ENCODE data around the gene ITPKB.
"Not testable (repeated sequence)": the region's sequence is repeated elsewhere in the genome, so short reads cannot be mapped to it uniquely, and the experiment has no call there.

Gene ITPKB

DNA sequence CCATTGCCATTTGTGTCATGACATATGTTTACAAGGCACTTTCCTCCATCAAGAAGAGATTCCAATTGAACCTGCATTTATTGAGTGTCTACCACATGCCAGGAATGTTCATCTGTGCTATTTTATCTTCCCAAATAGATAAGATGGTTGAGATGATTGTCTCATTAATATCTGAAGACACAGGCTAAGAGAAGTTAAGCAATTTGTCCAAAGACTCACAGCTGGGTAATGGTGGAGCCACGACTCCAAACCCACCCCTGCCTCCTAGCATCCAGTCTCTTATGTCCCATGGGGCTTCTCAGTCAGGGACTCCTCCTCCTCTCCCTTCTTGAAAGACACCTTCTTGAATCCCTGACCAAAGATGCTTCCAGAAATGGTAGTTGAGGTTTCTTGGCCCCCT lies 122.4 kb downstream of the ITPKB start:
- no peak for DNase-seq

DNA sequence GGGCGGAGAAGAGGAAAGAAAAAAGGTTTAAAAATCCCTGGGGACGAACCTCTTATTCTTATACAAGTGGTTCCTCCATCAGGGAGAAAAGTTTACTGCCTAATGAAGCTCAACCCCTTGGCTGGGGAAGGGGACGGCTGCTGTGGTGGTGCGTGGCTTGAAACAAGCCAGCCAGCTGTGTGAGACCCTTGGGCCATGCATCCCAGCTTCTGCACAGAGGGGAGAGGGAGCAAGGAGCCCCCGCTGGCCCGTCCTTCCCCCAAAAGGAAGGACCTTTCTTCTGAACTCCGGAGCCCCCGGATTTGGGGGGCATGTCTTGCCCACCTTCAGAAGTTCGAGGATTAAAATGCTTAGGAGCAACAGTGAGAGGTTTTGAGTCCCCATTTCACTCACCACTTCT lies 123.2 kb downstream of the ITPKB start:
- DNase-seq = no peak

DNA sequence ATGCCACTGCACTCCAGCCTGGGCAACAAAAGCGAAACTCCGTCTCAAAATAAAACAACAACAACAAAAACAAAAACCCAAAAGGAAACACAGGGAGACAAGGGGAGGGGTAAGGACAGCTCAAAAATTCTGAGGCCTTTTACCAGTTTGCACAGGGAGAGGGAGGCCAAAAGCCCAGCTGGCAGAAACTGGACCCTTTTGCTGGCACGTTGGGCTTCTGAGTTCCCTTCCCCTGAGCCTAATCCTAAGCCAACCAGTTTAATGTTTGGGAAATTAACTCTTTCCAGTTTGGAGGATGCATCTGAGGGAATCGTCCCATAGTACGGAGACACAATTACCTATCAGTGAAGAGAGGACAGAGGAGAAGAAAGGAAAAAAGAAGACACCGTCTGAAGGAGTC lies 127.1 kb downstream of the ITPKB start:
- DNase-seq = not testable (repeated sequence)

DNA sequence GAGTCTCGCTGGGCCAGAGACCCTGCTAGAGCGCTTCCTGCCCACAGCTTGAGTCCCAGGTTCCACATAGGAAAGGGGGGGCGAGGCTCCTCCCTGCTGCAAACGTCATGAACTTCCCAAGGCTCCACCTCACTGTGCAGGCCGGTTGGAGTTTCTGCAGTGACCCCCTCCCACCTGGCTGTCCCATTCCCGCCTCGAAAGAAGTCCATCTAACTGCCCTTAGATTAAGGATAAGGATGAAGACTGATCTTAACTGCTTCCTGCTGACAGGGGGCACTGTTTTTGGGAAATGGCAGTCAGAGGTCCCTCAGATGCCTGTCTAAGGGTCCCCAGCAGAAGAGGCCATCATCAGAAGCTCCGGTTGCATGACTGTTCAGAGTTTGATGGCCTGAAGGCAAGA lies 127.8 kb downstream of the ITPKB start:
- no peak for DNase-seq

DNA sequence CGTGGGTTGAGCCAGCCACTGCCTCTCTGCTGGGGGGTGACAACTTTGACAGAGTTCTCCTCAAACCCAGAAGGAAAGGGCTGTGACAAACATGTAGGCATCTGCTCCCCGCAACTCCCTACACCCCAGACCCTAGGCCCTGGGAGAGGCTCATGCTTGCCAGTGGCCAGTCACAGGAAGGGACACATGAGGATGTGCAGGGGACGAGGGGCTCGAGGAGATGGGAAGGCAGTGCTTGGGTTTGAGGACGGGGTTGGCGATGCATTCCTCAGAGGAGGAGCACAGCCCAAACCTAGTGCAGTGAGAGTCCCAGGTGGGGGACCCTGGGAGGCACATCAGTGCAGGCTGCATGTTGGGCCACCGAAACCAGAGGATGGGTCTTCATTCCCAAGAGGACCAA lies 128.4 kb downstream of the ITPKB start:
- DNase-seq = no peak

DNA sequence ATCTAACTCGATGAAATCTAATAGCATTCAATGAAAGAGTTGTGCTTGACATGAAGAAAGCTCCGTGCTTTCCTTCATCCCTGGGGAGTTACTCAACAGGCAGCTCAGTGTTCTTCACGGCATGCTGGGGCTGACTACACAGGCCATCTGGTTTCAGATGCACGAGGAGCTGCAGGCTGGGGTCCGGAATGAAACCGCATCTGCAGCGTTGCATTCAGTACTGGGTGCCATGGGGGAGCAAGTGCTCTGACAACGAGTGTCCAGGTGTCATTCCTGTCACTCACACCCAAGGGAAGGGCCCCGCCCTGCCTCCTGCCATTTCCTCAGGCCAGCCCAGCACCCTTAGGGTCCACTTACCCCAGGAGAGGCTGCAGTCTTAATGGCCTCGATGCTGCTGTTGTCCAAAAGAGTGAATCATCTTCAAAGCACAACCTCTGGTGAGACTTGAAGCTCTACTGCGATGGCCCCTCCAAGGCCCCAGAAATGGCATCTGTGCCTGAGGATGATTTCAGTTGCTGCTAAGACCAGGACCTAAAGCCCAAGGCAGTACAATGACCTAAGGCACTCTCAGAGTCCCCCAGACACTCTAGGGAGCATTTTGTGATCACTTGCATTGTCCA lies 129.1 kb downstream of the ITPKB start:
- DNase-seq = no peak

DNA sequence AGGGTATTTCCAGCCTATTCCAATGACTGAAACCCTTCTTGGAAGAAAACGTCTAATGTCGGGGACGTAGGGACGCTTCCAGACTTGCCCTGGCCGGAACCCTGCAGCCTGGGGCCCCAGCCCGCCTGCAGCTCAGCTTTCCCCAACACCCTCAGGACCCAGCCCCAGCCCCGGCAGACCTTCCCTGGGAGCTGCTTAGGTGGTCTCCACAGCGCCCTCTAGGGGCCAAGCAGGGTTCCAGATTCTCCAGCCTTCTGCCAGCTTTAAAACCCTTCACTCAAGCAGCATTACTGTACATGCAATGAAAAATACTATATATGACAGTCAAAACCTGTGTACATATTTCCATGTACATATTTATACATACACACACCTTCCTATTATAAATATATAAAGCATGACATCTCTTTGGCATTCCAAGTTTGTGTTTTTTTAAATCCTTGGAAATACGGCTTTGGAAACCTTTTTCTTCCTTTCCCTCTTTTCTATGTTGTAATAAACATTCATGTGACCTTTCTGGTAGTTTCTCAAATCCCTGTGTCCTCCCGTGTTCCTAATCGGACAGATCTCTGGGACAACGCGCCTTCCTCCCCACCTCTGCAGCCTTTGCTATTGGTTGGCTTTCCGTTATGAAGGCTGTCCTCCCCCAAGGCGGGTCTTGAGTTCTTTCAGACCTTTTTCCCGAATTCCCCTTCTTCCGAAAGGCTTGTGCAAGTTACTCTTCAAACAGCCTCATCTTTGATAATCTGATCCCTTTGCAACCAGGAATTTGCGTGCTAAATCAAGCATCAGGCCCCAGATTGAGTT lies 130.2 kb downstream of the ITPKB start:
- DNase-seq = peak in 3 of 4 experiments; percentile 33 to 52 (median 39)

DNA sequence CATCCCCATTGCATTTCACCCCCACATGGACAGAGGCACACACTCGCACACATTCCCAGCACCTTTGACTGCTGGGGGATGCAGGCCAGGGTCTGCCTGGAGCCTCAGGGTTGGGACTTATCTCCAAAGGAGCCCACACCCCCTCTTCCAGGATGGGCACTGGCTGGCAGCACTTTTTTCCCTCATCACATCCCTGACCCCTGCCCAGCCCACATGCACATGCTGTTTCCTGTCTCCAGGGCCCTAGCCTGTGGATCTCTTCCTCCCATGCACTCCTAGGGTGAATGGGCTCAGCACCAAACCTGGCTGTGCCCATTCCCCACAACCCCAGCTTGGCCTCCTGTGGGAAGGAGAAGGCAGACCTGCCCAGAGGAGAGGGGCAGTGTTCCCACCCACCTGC lies 131.3 kb downstream of the ITPKB start:
- no peak for DNase-seq

DNA sequence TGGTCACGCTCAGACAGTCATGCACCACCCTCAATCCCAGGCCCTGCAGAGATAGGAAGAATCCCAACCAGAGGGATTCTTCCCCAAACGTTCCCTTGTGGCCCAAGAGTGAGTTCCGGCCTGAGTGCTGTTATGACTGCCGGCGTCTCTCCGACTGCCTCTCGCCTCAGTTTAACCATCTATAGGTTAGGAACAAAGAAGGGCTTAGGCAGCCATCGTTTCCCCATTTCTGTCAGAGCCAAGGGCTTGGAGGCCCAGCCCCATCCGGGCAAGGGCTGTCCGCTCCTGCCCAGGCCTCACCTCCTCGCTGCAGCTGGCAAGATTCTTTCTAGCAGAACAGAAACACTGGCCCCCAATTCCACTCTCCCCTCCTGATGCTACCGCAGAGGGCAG lies 131.8 kb downstream of the ITPKB start:
- DNase-seq = no peak

DNA sequence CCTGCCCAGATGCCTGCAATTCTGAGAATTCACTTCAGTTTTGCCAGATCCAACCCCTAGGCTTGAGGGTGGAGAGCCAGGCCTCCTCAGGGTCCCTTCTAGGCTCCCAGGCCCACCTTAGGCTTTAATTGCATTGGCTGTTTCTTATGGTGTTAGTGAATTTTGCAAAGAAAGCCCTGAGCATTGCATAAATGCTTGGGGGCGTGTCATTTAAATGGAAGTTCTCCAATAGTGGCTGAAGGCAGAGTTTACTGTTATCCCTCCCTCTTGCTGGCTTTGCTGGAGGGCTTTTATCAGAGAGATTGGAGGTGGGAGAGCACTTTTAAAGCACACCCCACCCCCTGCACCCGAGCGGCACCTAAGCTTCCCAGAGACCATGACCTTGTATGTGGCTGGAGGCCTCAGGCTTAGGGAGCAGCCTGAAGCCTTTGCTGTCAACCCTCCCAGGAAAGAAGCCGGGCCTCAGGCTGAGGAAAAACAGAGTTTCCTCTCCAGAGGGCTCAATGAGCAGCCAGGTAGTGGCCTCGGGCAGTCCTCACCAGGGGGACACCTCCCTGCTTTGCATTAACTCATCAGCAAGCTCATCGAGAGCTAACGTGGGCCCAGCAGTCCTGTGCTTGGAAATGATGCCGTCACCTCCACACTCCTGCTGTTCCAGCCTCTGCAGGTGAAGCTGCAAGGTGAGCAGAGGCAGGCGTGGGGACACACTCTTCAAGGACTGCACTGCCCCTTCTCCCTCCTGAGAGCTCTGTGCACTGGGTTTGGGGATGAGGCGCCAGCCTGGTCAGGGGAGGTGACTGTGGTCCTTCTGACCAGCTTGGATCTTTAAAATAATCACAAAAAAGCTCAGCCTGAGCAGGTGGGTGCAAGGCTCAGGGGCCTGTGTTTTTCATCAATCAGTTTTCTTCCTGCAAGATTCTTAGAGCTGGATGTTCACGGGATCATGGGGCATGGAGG lies 132.5 kb downstream of the ITPKB start:
- DNase-seq = no peak

DNA sequence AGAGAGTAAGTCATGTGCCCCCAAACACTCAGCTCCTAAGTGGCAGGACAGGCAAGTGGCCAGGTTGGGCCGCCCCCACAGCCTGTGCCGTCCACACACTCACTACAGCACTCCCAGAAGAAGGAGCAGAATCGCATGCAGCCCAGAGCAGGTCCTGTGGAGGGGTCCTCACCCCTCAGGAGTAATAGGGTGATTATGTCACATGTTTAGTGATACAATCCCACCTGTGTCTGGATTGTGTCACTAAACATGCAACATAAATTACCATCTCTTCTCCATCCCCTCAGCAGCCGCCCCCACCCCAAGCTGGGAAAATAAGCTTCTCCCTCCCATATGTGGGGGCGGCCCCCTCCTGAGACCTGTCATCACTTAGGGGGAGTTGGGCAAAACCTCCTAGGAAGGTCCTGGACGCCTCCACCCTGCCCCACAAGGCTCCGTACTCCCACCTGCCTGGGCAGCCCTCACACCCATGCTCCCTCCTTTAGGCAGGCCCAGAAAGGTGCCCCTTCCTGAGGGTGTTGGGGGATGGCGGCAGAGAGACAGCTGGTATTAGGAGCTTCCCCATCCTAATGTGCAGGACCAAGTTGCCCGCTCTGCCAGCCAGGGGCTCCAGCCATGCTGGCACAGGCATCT lies 133.6 kb downstream of the ITPKB start:
- no peak for DNase-seq

DNA sequence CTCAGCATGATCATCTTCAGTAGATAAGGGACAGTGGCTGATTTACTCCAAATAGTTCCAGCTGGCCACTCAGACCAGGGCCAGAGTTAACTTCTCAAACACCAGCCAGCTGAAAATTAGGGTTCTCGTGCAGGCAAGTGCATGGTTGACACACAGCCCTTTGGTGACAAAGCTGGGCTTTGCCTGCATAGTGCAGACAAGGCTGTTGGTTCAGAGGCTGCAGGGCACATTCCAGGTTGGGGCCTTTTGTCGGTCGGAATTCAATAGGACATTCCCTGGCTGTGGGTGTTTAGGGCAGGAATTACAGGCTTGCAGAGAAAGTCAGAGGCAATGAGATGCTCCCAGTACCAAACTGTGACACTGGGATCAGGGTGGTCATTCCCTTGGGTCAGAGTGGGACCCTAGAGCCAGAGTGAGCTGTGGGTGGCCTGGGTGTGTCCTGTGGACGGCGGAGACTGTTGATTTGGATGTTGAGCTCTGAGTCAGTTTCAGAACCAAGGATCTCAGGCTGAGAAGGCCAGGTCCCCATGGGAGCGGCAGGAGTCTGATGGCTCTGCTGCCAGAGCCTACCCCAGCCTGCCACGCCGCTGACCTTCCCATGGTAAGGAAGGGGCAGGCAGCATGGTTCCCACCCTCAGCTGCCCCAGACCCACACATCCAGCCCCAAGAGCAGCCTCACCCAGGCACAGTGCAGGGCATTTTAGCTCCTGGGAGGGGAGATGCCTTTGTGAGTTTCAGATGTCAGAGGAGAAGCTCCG lies 134.3 kb downstream of the ITPKB start:
- no peak for DNase-seq

DNA sequence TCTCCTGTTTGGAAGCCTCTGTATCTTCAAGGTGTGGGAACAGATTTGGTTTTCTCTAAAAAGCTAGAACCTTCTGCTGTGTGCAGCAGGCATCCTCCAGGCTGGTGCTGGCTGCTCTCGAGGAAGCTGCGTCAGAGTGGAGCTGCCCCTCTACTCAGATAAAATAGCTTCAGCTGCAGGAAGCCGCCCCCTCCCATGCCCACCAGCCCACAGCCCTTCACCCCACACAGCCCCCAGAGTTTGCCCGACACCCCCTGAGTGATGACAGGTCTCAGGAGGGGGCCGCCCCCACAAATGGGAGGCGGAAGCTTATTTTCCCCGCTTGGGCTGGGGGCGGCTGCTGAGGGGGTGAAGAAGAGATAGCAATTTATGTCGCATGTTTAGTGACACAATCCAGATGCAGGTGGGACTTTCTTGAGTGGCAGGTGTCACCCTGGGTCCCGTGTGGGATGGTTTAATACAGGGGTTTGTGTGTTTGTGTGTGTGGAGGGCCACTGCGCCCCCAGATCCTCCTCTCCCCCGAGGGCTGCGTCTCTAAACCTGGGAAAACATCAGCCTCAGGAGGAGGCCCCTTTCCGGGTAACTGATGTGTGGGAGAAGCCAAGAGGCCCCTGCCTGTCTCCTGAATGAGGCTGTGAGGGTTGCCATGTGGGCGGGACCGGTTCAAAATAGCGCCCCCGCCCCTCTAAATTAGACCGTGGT lies 135.1 kb downstream of the ITPKB start:
- no peak for DNase-seq

DNA sequence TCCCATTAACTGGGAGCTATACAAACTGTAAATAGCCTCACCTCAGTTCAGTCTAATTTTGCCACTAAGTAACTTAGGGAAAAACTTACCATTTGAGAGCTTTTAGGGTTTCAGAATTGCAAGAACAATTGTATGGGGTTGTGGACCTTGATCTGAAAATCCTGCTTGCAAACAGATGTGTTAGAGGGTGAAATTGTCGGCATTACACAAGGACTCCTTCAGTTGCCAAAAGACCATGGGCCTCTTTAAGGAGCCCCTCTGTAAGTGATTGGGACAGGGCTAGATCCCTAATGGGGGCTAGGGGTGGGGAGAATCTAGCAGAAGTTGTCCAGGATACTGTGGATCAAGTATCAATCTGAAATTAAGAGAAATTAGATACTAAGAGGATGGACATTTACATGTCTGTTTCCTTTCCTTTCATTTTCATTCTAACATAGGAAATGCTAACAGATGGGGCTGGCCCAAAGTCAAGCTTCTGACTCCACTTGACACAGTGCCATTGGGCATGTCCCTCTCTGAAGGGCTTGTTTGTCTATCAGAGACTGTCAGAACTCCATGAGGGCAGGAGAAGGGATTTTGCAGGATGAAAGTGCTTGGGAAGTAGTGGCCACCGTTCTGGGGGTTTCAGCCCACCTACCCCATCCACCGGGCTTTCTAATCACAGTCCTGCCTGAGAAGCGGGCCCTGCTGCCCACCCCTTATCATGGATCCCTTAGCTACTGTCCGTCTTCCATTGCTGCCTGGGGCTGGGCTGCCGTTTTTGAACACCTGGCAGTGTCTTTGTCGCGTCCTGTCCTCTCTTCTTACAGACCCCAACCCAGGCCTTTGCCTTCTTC lies 135.8 kb downstream of the ITPKB start:
- DNase-seq = no peak

DNA sequence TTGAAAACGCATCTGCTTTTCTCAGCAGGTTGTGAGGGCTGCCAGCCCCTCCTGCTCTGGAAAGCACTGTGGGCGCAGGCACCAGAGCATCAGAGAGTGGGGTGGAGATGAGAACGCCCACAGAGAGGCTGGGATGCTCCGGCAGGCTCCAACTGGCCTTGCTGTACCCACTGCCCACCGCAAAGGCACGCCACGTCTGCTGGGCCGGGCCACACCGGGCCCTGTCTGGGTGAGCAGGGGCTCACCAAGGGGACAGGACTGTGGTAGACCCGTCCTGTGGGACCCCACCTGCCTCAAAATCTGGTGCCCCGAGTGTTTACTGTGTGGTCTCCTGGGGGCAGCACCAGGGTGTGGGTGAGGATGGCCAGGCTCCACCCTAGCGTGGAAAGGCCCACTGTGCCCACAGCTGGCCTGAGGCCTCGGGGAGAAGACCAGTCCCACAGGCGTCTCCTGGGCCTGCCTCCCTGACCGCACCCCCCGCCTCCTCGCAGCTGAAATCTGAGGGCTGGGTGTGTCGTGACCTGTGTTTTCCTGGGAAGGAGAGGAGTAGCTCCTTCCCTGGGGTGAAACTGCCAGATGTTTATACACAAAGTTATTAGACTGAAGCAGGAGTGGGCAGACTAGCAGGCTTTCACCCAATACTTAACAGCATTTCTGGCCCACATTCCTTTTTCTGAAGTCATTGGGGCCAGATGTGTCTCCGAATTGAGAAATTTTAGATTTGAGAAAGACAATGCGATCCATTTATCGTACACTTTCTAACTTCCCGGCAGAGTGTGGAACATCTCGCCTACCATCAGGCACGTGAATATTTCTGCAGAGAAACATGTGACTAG lies 136.7 kb downstream of the ITPKB start:
- DNase-seq = no peak

DNA sequence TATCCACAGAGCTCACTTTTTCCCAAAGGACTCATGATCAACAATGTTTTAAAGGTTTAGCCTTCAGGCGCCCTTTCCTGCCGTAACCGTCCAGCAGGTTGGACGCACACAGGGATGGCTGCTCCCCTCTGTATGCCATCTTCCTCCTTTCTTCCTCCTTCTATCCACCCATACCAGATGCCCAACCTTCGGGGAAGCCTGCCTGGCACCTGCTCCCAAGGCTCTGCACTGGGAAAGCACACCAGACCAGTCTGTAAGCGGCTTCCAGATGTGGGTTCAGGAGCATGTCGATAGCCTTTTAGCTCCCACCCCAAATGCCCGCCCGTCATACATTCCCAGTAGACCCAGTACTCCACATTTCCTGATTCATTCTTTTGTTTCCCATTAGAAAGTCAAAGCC lies 137.6 kb downstream of the ITPKB start:
- DNase-seq = no peak

DNA sequence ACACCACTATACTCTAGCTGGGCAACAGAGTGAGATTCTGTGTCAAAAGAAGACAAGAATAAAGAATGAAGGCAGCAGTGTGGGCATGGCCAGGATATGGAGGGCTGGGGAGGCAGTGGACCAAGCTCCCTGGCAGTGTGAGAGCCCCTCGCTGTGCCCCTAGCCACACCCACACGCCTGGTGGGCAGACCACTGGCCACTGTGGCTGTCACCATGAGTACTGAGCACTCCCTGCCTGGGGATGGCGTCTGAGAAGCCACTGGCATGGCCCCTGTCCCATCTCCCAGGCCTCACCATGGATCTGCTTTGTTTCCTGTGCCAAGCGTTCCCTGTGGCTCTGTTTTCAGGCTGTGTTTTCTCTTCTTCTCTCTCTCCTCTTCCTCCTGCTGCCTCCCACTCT lies 138.8 kb downstream of the ITPKB start:
- DNase-seq = no peak

DNA sequence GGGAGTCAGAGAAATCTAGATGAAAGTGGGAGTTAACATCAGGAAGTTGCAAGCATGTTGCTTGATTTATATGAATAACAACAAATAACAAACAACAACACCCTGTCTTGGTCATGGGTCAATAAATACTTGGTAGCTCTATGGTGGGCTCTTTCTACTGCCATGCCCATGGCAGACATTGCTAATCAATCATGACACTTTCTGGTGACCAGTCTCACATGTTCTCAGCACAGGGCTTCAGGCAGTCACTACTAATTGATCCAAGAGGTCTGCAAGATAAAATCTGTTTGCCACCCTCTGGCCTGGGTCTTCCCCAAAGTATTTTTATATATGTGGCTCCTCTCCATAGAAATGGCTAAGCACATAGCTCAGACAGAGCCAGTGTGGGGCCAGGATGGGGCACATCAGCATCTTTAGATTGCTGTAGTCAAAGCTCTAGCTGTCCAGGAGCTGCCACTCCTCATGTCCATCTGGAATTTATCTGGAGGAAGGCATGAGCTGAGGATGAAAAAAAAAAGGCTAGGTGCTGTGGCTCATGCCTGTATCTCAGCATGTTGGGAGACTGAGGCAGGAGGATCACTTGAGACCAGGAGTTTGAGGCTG lies 139.3 kb downstream of the ITPKB start:
- no peak for DNase-seq

DNA sequence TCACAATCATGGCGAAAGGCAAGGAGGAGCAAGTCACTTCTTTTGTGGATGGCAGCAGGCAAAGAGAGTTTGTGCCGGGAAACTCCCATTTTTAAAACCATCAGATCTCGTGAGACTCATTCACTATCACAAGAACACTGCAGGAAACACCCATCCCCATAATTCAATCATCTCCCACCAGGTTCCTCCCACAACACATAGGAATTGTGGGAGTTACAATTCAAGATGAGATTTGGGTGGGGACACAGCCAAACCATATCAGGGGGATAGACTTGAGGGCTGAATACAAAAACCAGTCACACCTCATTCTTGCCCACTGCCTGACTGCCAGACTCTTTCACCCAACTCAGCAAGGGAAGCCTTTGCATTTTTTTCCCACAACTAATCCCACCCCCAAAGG lies 140.1 kb downstream of the ITPKB start:
- DNase-seq = not testable (repeated sequence)
